HG03064 (cell line): ENCODE data around the gene HMG20B.

ENCODE experiments used
- ATAC-seq: cut with Tn5 transposase; IDR thresholded peaks from one replicate; pipeline ENCODE4 v1.9.1; 2021; ENCODE audit warnings: low read depth; ENCODE audit not compliant: unreplicated experiment

HMG20B gene

GRCh38 chr19:3536429-3537100, 36.2 kb upstream of the HMG20B start:
- ATAC-seq = no peak

GRCh38 chr19:3537101-3537437, 35.7 kb upstream of the HMG20B start:
- ATAC-seq = no peak

- ATAC-seq = no peak
These were observed 35.1 kb upstream of the HMG20B start for GRCh38 chr19:3537438-3538240.

DNA sequence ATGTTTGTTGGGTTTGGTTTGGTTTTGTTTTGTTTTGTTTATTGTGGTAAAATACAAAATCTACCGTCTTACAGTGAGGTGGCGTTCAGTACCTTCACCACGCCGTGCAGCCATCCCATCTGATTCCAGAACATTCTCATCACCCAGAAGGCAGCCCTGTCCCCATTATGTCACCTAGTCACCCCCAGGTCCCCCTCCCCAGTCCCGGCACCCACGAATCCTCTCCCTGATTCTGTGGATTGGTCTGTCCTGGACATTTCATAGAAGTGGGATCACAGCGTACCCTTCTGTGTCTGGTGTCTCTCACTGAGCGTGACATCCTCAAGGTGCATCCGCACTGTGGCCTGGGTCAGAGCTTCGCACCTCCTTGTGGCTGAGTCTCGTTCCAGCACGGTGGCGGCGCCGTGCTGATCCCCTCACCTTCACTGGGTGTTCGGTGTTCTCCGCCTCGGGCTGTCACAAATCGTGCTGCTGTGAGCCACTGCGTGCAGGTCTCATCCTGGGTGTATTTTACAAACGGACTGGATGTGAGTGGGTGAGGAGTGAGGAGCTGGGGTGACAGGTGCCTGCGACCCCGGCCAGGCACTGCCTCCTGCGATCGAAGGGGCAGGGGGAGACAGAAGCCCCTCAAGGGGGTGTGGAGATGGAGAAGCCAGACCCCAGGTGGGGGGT, 34.4 kb upstream of the HMG20B start:
- ATAC-seq = no peak

DNA sequence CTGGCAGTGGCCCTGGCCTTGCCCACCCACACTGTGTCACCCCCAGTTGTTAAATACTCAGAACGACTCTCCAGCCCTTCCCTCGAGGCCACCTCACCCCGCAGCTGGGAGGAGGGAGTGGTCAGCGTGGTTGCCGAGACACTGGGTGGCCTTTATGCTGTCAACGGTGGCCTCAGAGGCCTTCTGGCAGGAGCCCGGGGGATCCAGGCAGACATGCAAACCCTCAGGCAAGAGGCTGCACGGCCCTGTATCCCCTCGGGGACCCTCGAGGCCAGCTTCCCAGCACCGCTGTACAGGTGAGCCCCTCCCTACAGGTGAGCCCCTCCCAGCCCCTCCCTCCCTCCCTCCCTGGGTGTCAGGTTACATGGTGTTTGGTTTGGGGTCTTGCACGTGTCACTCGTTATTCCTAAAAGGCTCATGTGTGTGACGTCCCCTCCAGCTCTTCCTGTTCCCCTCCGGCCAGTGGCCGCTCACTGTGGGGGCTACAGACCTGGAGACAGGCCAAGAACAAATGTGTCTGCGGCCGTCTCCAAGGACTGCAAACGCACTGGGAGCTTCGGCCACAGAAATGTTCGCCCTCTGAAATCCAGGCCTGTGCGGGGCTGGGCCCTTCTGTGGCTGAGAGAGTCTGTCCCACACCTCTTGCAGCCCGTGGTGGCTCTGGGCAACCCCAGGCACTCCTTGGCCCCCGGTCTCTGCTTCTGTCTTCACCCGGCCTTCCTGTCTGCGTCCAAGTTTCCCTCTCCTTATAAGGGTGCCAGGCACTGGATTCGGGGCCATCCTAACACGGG, 33.6 kb upstream of the HMG20B start, which contains the start of gene TEKTIP1:
Gene TEKTIP1, plus strand, starts transcription at position 210 of the 791 bp plus-strand sequence. Its CDS starts 4 bp downstream, at position 214.
- ATAC-seq = no peak

DNA sequence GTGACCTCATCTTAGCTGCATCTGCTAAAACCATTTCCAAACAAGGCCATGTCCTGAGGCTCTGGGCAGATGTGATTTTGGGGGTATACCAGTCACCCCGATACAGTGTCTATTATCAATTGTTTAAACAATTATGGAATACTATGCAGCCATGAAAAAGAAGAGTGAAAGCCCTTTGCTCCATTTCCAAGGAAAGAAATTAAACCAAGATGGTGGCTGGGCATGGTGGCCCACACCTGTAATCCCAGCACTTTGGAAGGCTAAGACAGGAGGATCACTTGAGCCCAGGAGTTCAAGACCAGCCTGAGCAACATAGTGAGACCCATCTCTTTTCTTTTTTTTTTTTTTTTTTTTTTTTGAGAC, 33.0 kb upstream of the HMG20B start:
- ATAC-seq = no peak

- ATAC-seq = no peak
These were observed 29.3 kb upstream of the HMG20B start for GRCh38 chr19:3543150-3544057.

DNA sequence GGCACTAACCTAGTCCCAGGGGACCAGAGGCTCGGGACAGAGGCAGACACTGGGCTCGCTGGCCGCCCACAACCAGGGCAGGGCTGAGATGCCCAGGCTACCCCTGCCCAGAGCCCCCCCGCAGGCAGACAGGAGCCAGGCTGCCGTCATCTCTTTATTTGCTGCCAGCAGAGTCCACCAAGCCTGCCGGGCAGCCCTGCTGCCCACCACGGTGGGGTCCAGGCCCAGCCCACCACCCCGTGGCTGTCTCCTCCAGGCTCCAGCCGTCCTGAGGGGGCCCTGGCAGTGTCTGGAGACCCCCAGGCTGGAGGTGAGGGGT, 28.7 kb upstream of the HMG20B start:
- no peak for ATAC-seq

DNA sequence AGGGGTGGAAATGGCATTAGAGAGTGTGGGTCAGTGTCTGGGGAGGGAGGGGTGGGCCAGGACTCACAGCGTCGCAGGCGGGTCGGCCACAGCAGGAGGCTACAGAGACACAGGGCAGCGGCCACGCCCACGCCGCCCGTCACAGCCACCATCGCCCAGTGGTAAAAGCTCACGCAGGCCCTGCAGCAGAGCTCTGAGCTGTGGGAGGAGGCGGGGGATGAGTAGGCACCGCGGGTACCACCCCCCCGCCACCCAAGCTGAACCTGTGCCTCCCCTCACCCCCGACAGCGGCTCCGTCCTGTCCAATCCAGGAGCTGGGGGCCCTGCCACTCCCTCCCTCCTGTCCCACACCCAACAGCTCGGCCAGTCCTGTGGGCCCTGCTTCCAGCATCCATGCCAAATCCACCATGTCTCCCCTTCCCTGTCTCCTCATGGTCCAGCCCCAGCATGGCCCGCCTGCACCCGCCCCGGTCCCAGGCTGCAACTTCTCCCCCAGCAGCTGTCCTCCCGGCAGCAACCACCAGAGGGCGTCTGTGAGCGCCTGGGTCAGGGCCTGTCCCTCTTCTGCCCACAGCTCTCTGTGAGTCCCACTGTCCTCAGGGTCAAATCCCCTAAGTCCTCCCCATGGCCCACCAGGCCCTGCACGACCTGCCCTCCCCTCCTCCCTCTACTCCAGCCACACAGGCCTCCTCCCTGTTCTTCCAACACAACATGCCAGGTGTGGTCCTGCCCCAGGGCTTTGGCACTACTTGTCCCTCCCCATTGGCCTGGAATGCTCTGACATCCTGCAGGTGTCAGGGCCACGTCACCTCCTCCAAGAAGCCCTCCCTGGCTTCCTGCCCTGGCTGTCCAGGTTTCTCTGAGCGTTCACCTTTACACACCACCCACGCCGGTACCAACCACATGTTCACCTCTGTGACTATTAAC, 27.7 kb upstream of the HMG20B start:
- no peak for ATAC-seq

- ATAC-seq = no peak
These were observed 27.1 kb upstream of the HMG20B start for GRCh38 chr19:3545669-3546034.

- ATAC-seq = no peak
These were observed 26.6 kb upstream of the HMG20B start for GRCh38 chr19:3546119-3546518.

DNA sequence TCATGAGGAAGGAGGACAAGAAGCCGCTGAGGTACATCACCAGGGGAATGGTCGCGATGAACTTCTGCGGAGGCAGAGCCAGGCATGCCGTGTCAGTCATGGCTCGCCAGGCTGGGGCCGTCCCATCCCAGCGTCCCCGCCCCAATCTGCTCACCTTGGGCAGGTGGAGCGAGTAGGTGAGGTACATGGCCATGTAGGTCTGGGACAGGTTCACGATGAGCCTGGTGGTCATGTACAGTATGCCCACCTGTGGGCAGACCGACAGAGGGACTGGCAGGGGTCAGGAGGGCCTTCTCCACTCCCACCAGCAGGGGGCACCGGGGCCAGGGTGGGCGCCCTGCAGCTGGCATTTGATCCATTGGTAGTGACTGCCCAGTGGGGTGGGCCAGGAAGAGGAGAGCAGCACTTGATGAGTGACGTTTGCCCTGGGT, 25.4 kb upstream of the HMG20B start:
- no peak for ATAC-seq

DNA sequence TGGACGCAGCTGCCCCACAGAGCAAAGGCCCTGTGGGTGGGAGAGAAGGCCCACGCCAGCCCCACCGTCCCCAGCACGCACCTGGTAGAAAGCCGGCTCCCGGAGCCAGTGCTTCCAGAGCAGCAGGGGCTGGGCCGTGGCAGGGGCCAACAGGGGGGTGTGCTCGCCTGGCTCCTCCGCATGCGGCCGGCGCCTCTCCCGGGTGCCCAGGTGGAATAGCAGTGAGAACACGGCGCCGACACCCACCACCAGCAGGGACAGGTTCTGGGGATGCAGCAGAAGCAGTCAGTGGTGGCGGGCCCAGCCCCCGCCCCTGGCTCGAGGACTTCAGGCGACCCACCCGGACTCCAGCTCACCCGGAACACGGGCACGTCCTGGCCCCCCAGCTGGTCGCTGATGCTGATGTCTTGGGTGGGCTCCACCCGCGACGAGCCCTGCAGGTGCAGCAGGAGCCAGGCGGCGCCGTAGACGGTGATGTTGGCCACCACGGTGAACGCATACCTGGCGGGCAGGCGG, 24.9 kb upstream of the HMG20B start:
- ATAC-seq = no peak

DNA sequence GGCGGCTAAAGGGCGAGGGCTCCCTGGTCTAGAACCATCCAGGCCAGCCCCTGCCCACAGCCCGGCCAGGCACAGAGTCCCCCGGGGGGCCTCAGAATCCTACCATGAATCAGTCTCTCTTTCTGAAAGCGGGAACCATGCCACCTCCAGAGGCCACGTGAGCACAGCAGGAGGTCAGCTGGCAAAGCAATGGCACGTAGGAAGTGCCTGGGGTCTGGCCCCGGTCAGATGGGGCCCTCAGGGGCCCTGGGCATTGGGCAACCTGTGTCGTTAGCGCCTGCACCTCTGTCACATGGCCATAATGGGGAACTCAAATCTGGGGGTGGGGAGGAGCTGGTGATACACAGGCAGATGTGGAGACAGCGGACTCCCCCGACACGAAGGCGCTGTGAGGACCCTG, 24.1 kb upstream of the HMG20B start:
- ATAC-seq = no peak

GRCh38 chr19:3549816-3550215, 22.9 kb upstream of the HMG20B start:
- ATAC-seq = no peak

- ATAC-seq = no peak
These were observed 21.6 kb upstream of the HMG20B start for GRCh38 chr19:3550947-3551791.

DNA sequence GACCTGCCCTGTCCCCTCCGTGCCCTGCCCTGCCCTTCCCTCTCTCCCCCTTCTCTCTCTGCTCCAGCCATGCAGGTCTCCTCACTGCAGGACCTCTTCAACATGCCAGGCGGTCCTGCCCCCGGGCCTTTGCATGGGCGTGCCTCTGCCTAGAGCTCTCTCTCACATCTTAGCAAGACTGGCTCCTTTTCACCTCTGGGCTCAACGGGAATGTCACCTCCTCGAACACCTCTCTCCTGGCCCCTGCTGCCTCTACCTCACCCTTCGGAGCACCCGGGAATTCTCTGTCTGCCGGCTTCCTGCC, 21.0 kb upstream of the HMG20B start:
- ATAC-seq = no peak
